ENCODE data around the gene COX7A2L. TPM values are rescaled to one million over a fixed set of nuclear protein-coding genes. Genes with fewer than 3 reads are reported as not detected.
A peak's percentile ranks its signal among the peaks of the same experiment; 100 is the strongest.
"Not testable (repeated sequence)": the region's sequence is repeated elsewhere in the genome, so short reads cannot be mapped to it uniquely, and the experiment has no call there.

Gene COX7A2L
- 183 TPM for polyA plus RNA-seq (ENCODE audit: insufficient read length)
- long read RNA-seq, donor 1, transcript COX7A2L-201 (3 exons, 1,112 nt): major isoform, 112 of 146 reads
- long read RNA-seq, donor 1, partial matches to known transcripts: 16 of 146 reads
- long read RNA-seq, donor 1, other reads (novel, unspliced or antisense): 14 of 146 reads
- long read RNA-seq, donor 2, transcript COX7A2L-201 (3 exons, 1,112 nt): major isoform, 123 of 169 reads
- long read RNA-seq, donor 2, partial matches to known transcripts: 34 of 169 reads
- long read RNA-seq, donor 2, other reads (novel, unspliced or antisense): 11 of 169 reads
- long read RNA-seq, donor 3, transcript COX7A2L-201 (3 exons, 1,112 nt): major isoform, 114 of 162 reads
- long read RNA-seq, donor 3, partial matches to known transcripts: 29 of 162 reads
- long read RNA-seq, donor 3, other reads (novel, unspliced or antisense): 15 of 162 reads
- long read RNA-seq, donor 4, transcript COX7A2L-201 (3 exons, 1,112 nt): major isoform, 12 of 12 reads
- long read RNA-seq, donor 4, partial matches to known transcripts: 0 of 12 reads
- long read RNA-seq, donor 4, other reads (novel, unspliced or antisense): 0 of 12 reads
- long read RNA-seq, donor 5, transcript COX7A2L-201 (3 exons, 1,112 nt): major isoform, 260 of 375 reads
- long read RNA-seq, donor 5, transcript COX7A2L-204 (2 exons, 540 nt): minor isoform, 10 of 375 reads
- long read RNA-seq, donor 5, partial matches to known transcripts: 79 of 375 reads
- long read RNA-seq, donor 5, other reads (novel, unspliced or antisense): 26 of 375 reads
- long read RNA-seq, donor 6, transcript COX7A2L-204 (2 exons, 540 nt): minor isoform, 5 of 252 reads
- long read RNA-seq, donor 6, transcript COX7A2L-201 (3 exons, 1,112 nt): major isoform, 120 of 252 reads
- long read RNA-seq, donor 6, partial matches to known transcripts: 114 of 252 reads
- long read RNA-seq, donor 6, other reads (novel, unspliced or antisense): 12 of 252 reads
- long read RNA-seq, donor 7, transcript COX7A2L-201 (3 exons, 1,112 nt): major isoform, 175 of 223 reads
- long read RNA-seq, donor 7, transcript COX7A2L-204 (2 exons, 540 nt): minor isoform, 5 of 223 reads
- long read RNA-seq, donor 7, partial matches to known transcripts: 25 of 223 reads
- long read RNA-seq, donor 7, other reads (novel, unspliced or antisense): 17 of 223 reads
- long read RNA-seq, donor 8, transcript COX7A2L-201 (3 exons, 1,112 nt): major isoform, 63 of 80 reads
- long read RNA-seq, donor 8, partial matches to known transcripts: 10 of 80 reads
- long read RNA-seq, donor 8, other reads (novel, unspliced or antisense): 6 of 80 reads

- peak; percentile 96 for DNase-seq
These were observed at the start of gene COX7A2L for GRCh38 chr2:42360890-42361727. COX7A2L (minus strand) TSS chr2:42361217; CDS start chr2:42361161, 56 bp downstream.

GRCh38 chr2:42408009-42408408 lies 47.0 kb upstream of the COX7A2L start:
- no peak for DNase-seq

GRCh38 chr2:42407476-42407875 lies 46.5 kb upstream of the COX7A2L start:
- DNase-seq: no peak

GRCh38 chr2:42404676-42405075 lies 43.7 kb upstream of the COX7A2L start:
- no peak for DNase-seq

- no peak for DNase-seq
These were observed 40.8 kb upstream of the COX7A2L start for GRCh38 chr2:42401773-42402172.

- DNase-seq: not testable (repeated sequence)
These were observed 37.0 kb upstream of the COX7A2L start for GRCh38 chr2:42398052-42398451.

- not testable (repeated sequence) for DNase-seq
These were observed 32.3 kb upstream of the COX7A2L start for GRCh38 chr2:42393320-42393719.

- DNase-seq: no peak
These were observed 31.2 kb upstream of the COX7A2L start for GRCh38 chr2:42392191-42392590.

GRCh38 chr2:42390401-42390969 lies 29.5 kb upstream of the COX7A2L start:
- DNase-seq: no peak

- no peak for DNase-seq
These were observed 25.7 kb upstream of the COX7A2L start for GRCh38 chr2:42386682-42387081.

GRCh38 chr2:42385225-42385624 lies 24.2 kb upstream of the COX7A2L start:
- DNase-seq: no peak

GRCh38 chr2:42383855-42384530 lies 23.0 kb upstream of the COX7A2L start:
- no peak for DNase-seq

- DNase-seq: no peak
These were observed 21.1 kb upstream of the COX7A2L start for GRCh38 chr2:42382144-42382543.

- not testable (repeated sequence) for DNase-seq
These were observed 19.0 kb upstream of the COX7A2L start for GRCh38 chr2:42380026-42380425.

- DNase-seq: no peak
These were observed 17.4 kb upstream of the COX7A2L start for GRCh38 chr2:42378415-42378814.

GRCh38 chr2:42376758-42377157 lies 15.7 kb upstream of the COX7A2L start:
- no peak for DNase-seq

- DNase-seq: no peak
These were observed 11.6 kb upstream of the COX7A2L start for GRCh38 chr2:42372474-42373200.

- no peak for DNase-seq
These were observed 10.8 kb upstream of the COX7A2L start for GRCh38 chr2:42371611-42372473.

All from left kidney (tissue), 8 donors.